ENCODE results near the gene COMMD1.

Gene COMMD1

GRCh38 chr2:62181843-62182242 is 276.4 kb downstream of the COMMD1 start:
- no peak for TF ChIP-seq CTCF (conservative IDR thresholded peaks at IDR 0.05)
- no peak overlapping the region for H3K27ac ChIP-seq

GRCh38 chr2:62184512-62185230 is 279.2 kb downstream of the COMMD1 start:
- TF ChIP-seq CTCF (conservative IDR thresholded peaks at IDR 0.05), result no peak

More at GRCh38 chr2:62184512-62185230, 279.2 kb downstream of the COMMD1 start:
- H3K27ac ChIP-seq, result no peak overlapping the region
